Activated T-helper 2 cell treated with anti-CD3 and anti-CD28 coated beads, Interferon-gamma antibody, Interleukin-2, Interleukin-4, amounts not matched to agents 10 μg/mL and 5 μg/mL and 100 μg/mL, durations not matched to agents 14 hours and 24 hours and 36 hours (primary cell): Measurements from ENCODE around the gene GALNT11. TPM values are rescaled to one million over a fixed set of nuclear protein-coding genes. Genes with fewer than 3 reads are reported as not detected.

Experiments used
- DNase-seq: peaks from one replicate; pipeline ENCODE4 v3.0.0; 2021; ENCODE audit warnings: low spot score
- H3K27ac Mint-ChIP-seq: one replicate; pipeline ENCODE4 v1.8.0; 2021; ENCODE audit warnings: mixed read lengths
- H3K27me3 Mint-ChIP-seq: one replicate; pipeline ENCODE4 v1.8.0; 2021; ENCODE audit warnings: low read depth, mixed read lengths
- H3K36me3 Mint-ChIP-seq: one replicate; pipeline ENCODE4 v1.8.0; 2021; ENCODE audit warnings: low read depth, mixed read lengths
- H3K4me1 Mint-ChIP-seq: one replicate; pipeline ENCODE4 v1.8.0; 2021; ENCODE audit warnings: low read depth, mixed read lengths
- H3K4me3 Mint-ChIP-seq: one replicate; pipeline ENCODE4 v1.8.0; 2021; ENCODE audit warnings: low read depth, mild to moderate bottlenecking, moderate library complexity, mixed read lengths
- H3K9me3 Mint-ChIP-seq: one replicate; pipeline ENCODE4 v1.8.0; 2021; ENCODE audit warnings: mixed read lengths
- intact Hi-C: fragments of 100-400 bp; cut with micrococcal nuclease; formaldehyde crosslinking; loops from one replicate; pipeline ENCODE4 v1.15.1; 2023
- total RNA-seq: library from RNA; stranded (reverse); gene quantifications from 2 replicates; pipeline ENCODE4 v1.2.3, GENCODE V29; 2022

Gene GALNT11
- total RNA-seq, 1 donor from 2014 or later: 22.8 TPM

DNA sequence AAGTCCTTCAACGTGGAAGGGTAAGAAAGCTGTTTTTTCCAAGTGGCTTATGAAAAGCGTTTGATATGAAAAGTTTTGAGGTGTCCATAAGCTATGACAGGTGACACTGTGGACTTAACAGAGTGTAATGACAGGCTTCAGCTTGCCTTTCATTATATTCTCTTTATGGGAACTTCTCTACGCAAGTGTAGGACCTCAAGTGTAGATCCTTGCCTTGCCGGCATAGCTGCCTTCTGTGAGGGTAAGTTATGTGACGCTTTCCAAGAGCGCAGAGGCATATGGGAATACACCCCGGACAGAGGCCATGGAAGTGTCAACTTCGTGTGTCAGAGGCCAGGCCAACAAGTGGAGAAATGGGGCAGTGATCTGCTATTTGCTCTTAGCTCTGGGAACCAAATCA lies 91.9 kb downstream of the GALNT11 start:
- no peak for DNase-seq
- Mint-ChIP-seq H3K9me3 (no peaks in the 10 kb centered on the region), H3K27ac (no peak overlapping the region), H3K36me3 (peaks cover 65% of the 10 kb centered on the region), H3K4me3 (no peak overlapping the region), H3K4me1 (peaks cover 2% of the 10 kb centered on the region), H3K27me3 (no peaks in the 10 kb centered on the region)
- intact Hi-C loops: no loop called here

- peaks cover 7% of the 10 kb centered on the region for H3K4me1 Mint-ChIP-seq
- H3K4me3 Mint-ChIP-seq: no peak overlapping the region
- H3K9me3 Mint-ChIP-seq: peaks cover 12% of the 10 kb centered on the region
- intact Hi-C loops: no loop called here
- no peaks in the 10 kb centered on the region for H3K27me3 Mint-ChIP-seq
- no peak overlapping the region for H3K27ac Mint-ChIP-seq
- H3K36me3 Mint-ChIP-seq: peaks cover 75% of the 10 kb centered on the region
- DNase-seq: no peak
These were observed 94.7 kb downstream of the GALNT11 start for GRCh38 chr7:152120210-152120609.

- intact Hi-C loops: no loop called here
- DNase-seq: no peak
- peaks cover 81% of the 10 kb centered on the region for H3K36me3 Mint-ChIP-seq
- H3K27me3 Mint-ChIP-seq: no peaks in the 10 kb centered on the region
- no peak overlapping the region for H3K4me3 Mint-ChIP-seq
- peaks cover 7% of the 10 kb centered on the region for H3K4me1 Mint-ChIP-seq
- peaks cover 12% of the 10 kb centered on the region for H3K9me3 Mint-ChIP-seq
- no peak overlapping the region for H3K27ac Mint-ChIP-seq
These were observed 95.3 kb downstream of the GALNT11 start for GRCh38 chr7:152120776-152121175.

DNA sequence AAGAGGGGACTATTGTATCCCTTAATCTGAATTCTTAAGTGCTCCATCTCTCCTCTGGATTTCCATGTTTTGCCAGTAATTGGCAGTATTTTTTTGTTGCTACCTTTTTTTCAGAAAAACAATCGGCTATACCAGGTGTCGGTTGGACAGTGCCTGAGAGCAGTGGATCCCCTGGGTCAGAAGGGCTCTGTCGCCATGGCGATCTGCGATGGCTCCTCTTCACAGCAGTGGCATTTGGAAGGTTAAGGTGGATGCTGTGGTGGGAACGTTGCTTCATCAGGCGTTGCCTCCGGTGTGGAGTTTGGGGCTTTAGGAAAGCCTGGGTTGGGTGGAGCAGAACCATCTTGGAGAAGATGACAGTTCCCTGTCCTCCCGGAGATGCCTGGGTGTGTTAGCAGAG lies 96.0 kb downstream of the GALNT11 start:
- no peak overlapping the region for H3K4me3 Mint-ChIP-seq

DNA sequence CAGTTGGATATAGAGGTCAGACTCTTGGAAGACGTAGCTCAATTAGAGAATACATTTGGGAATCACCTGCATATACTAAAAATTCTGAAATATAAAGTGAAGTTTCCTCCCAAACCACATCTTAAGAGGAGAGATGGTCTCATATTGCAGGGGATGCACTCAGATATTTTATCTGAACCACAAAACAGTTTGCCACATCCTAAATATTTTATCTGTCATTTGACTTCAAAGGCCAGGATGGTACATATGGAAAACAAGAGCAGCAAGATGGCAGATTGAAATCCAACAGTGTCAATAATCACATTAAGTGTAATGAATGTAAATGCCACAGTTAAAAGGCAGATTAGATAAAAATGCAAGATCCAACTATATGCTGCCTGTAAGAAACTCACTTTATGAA lies 97.1 kb downstream of the GALNT11 start:
- Mint-ChIP-seq H3K36me3 (peaks cover 91% of the 10 kb centered on the region), H3K27ac (no peak overlapping the region), H3K4me1 (peaks cover 7% of the 10 kb centered on the region), H3K4me3 (no peak overlapping the region), H3K9me3 (peaks cover 12% of the 10 kb centered on the region), H3K27me3 (no peaks in the 10 kb centered on the region)
- DNase-seq: no peak
- intact Hi-C loops: no loop called here

More for the DNA sequence above, 96.0 kb downstream of the GALNT11 start:
- H3K27me3 Mint-ChIP-seq: no peaks in the 10 kb centered on the region
- intact Hi-C loops: no loop called here
- H3K27ac Mint-ChIP-seq: no peak overlapping the region
- peaks cover 82% of the 10 kb centered on the region for H3K36me3 Mint-ChIP-seq
- no peak for DNase-seq
- H3K4me1 Mint-ChIP-seq: peaks cover 7% of the 10 kb centered on the region
- H3K9me3 Mint-ChIP-seq: peaks cover 12% of the 10 kb centered on the region

DNA sequence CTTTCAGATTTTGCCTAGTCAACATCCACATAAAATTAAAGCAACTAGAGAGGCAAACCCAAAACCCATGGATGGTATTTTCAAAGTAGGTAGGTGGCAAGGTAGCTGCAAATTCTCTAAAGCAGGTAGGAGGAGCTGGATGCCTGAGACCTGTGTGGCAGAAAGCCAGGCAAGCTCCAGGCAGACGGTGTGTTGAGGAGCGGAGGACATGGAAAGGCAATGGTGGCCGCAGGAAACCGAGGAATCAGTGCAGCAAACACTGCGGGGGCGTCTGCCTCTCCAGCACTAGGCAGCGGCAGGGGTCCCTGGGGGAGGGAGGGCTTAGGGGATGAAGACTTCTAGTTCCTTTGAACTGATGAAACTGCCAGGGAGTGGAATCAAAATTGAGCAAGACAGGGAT lies 101.3 kb downstream of the GALNT11 start:
- no peak for DNase-seq
- Mint-ChIP-seq H3K4me3 (no peak overlapping the region), H3K4me1 (peaks cover 7% of the 10 kb centered on the region), H3K9me3 (peaks cover 12% of the 10 kb centered on the region), H3K27ac (no peak overlapping the region), H3K36me3 (peaks cover 68% of the 10 kb centered on the region), H3K27me3 (no peaks in the 10 kb centered on the region)
- intact Hi-C loops: no loop called here

DNA sequence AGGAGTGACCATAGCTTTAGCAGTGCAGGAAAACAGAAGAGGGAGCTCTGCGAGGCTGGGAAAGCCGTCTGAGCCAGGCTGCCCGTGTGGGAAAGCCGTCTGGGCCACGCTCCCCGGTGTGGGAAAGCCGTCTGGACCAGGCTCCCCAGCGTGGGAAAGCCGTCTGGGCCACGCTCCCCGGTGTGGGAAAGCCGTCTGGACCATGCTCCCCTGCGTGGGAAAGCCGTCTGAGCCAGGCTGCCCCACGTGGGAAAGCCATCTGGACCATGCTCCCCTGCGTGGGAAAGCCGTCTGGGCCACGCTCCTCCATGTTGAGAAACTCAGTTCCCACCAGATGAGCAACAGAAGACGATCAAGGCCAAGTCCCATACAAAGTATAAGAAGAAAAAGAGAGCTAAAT lies 101.8 kb downstream of the GALNT11 start:
- no peaks in the 10 kb centered on the region for H3K27me3 Mint-ChIP-seq
- intact Hi-C loops: no loop called here
- no peak overlapping the region for H3K4me3 Mint-ChIP-seq
- peaks cover 12% of the 10 kb centered on the region for H3K9me3 Mint-ChIP-seq
- no peak overlapping the region for H3K27ac Mint-ChIP-seq
- peaks cover 63% of the 10 kb centered on the region for H3K36me3 Mint-ChIP-seq
- DNase-seq: no peak
- peaks cover 6% of the 10 kb centered on the region for H3K4me1 Mint-ChIP-seq

DNA sequence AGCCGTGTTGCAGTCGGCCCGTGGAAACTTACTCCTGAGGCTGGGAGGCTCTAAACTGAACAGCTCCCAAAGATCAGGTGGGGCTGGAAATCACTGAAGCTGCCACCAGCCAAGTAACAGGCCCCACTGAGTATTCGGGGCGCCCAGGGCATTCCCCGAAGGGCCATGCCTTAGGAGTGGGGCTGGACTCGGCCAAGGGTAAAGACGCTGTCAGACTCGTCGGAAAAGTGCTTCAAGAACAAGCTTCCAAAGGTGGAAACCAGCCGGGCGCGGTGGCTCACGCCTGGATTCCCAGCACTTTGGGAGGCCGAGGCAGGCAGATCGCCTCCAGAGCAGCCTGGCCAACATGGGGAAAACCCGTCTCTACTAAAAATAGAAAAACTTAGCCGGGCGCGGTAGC lies 102.8 kb downstream of the GALNT11 start:
- Mint-ChIP-seq H3K27me3 (no peaks in the 10 kb centered on the region), H3K4me3 (no peak overlapping the region), H3K27ac (no peak overlapping the region), H3K9me3 (peaks cover 12% of the 10 kb centered on the region), H3K36me3 (peaks cover 53% of the 10 kb centered on the region), H3K4me1 (no peaks in the 10 kb centered on the region)
- intact Hi-C loops: no loop called here
- DNase-seq: no peak

DNA sequence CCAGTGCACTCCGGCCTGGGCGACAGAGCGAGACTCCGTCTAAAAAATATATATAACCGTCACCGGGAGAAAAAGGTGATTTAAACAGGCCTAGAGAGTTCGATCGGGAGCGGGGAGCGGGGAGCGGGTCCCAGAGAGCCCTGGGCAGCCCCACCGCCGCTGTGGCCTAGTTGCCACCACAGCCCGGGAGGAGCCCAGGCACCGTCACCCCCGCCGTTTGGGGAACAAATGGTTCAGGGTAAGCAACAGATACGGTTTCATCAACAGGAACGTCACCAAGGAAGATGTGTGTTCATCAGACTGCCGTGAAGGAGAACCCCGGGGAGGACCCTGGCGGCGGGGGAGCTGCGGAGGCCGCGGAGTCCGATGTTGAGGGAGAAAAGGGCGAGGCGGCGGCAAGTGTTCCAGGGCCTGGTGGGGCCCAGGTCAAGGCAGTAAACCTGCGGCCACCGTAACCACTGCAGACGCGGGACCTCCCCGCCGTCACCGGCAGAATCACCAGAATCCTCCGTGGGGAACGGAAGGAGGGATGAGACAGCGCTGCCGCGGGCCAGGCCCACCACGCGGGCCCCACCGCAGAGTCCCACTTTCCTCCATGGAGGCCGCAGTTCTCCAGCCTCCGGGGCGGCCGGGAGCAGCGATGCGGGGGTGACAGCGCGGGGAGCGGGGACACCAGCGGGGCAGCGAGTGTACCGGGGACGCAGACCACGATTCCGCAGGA lies 103.4 kb downstream of the GALNT11 start:
- H3K9me3 Mint-ChIP-seq: peaks cover 12% of the 10 kb centered on the region

GRCh38 chr7:152129682-152130081 lies 104.2 kb downstream of the GALNT11 start:
- H3K27me3 Mint-ChIP-seq: no peaks in the 10 kb centered on the region
- peaks cover 4% of the 10 kb centered on the region for H3K9me3 Mint-ChIP-seq
- peaks cover 46% of the 10 kb centered on the region for H3K36me3 Mint-ChIP-seq
- H3K4me1 Mint-ChIP-seq: no peaks in the 10 kb centered on the region
- no peak overlapping the region for H3K27ac Mint-ChIP-seq
- H3K4me3 Mint-ChIP-seq: no peak overlapping the region
- DNase-seq: no peak
- intact Hi-C loops: no loop called here

More for the DNA sequence above, 103.4 kb downstream of the GALNT11 start:
- Mint-ChIP-seq H3K27ac (no peak overlapping the region), H3K36me3 (peaks cover 51% of the 10 kb centered on the region), H3K4me1 (no peaks in the 10 kb centered on the region), H3K27me3 (no peaks in the 10 kb centered on the region), H3K4me3 (no peak overlapping the region)
- no peak for DNase-seq
- intact Hi-C loops: no loop called here

DNA sequence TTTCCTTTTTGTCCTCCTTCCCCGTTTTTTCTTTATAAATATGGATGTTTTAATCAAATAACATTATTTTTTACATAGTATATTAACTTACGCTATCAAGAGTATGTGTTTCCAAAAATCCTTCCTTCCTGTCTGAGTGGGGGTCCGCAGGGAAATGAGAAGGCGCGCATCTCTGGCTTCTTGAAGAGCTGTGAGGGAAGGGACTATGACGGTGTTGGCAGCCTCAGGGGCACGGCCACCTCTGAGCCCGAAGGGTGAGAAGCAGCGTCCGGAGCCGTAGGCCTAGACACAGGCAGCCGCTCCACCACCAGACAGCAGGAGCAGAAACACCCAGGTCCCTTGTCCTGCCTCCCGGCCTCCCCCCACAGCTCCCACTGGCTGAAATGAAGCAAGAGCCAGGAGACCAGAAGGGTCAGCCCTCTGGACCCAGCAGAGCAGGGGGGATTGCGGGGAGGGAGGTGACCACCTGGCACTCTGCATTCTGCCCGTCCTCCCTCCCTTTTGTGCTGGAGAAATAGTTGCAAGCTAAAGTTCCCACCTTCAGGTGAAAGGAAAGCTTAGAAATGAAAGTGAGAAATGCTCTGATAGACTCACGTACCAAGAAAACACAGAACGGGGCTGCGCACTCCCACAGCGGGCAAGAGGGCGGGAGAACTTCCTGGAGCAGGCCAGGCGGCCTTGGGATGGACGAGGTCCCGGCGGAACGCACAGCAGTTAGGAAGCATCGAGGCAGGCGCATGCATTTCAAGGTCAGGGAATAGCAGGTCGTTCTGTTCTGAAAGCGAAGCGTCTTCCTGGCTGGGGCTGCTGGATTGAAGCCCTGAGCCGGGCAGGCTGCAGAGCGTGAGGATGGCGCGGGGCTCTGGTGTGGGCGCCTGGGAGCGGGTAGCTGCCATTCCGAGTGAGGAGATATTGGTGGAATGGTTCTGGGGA lies 105.5 kb downstream of the GALNT11 start:
- no peak for DNase-seq
- H3K4me3 Mint-ChIP-seq: no peak overlapping the region
- intact Hi-C loops: no loop called here
- no peaks in the 10 kb centered on the region for H3K27me3 Mint-ChIP-seq
- no peaks in the 10 kb centered on the region for H3K4me1 Mint-ChIP-seq
- H3K36me3 Mint-ChIP-seq: peaks cover 37% of the 10 kb centered on the region
- no peaks in the 10 kb centered on the region for H3K9me3 Mint-ChIP-seq
- H3K27ac Mint-ChIP-seq: no peak overlapping the region

- H3K4me3 Mint-ChIP-seq: no peak overlapping the region
- intact Hi-C loops: no loop called here
- no peak overlapping the region for H3K27ac Mint-ChIP-seq
- no peaks in the 10 kb centered on the region for H3K27me3 Mint-ChIP-seq
- no peaks in the 10 kb centered on the region for H3K9me3 Mint-ChIP-seq
- H3K4me1 Mint-ChIP-seq: no peaks in the 10 kb centered on the region
- DNase-seq: no peak
- peaks cover 35% of the 10 kb centered on the region for H3K36me3 Mint-ChIP-seq
These were observed 106.6 kb downstream of the GALNT11 start for GRCh38 chr7:152131981-152132494.

- H3K27me3 Mint-ChIP-seq: no peaks in the 10 kb centered on the region
- H3K4me3 Mint-ChIP-seq: no peak overlapping the region
- intact Hi-C loops: no loop called here
- DNase-seq: no peak
- peaks cover 28% of the 10 kb centered on the region for H3K36me3 Mint-ChIP-seq
- H3K4me1 Mint-ChIP-seq: no peaks in the 10 kb centered on the region
- no peak overlapping the region for H3K27ac Mint-ChIP-seq
- H3K9me3 Mint-ChIP-seq: no peaks in the 10 kb centered on the region
These were observed 107.3 kb downstream of the GALNT11 start for GRCh38 chr7:152132812-152133211.
